ENCODE measurements around the gene CDC45. TPM values are rescaled to one million over a fixed set of nuclear protein-coding genes. Genes with fewer than 3 reads are reported as not detected.
"Not testable (repeated sequence)": the region's sequence is repeated elsewhere in the genome, so short reads cannot be mapped to it uniquely, and the experiment has no call there.

CDC45 gene
- total RNA-seq, 2 experiments from 2014 or later = 59.5 to 65.7 TPM

- Mint-ChIP-seq H3K4me3 (no peak overlapping the region), H3K9me3 (no peaks in the 10 kb centered on the region), H3K27me3 (no peaks in the 10 kb centered on the region), H3K36me3 (ENCODE audit: low read depth) (peaks cover 25% of the 10 kb centered on the region), H3K27ac (peak overlapping the region; percentile 25), H3K4me1 (peaks cover 18% of the 10 kb centered on the region)
- DNase-seq = no peak
- ChIA-PET CTCF (no interaction called here), POLR2A (interaction anchor here (0.7 kb wide), 1 partner anchor 21 kb away, joined by 3 read pairs; no protein-coding TSS in a partner anchor)
These were observed 39.1 kb upstream of the CDC45 start for GRCh38 chr22:19440411-19441195.

GRCh38 chr22:19442166-19442565 lies 37.6 kb upstream of the CDC45 start:
- no peak overlapping the region for H3K4me3 Mint-ChIP-seq
- no peak overlapping the region for H3K27ac Mint-ChIP-seq
- peaks cover 33% of the 10 kb centered on the region for H3K36me3 Mint-ChIP-seq (ENCODE audit: low read depth)
- peaks cover 28% of the 10 kb centered on the region for H3K4me1 Mint-ChIP-seq
- H3K9me3 Mint-ChIP-seq = no peaks in the 10 kb centered on the region
- no peak for DNase-seq
- ChIA-PET POLR2A (no interaction called here), CTCF (no interaction called here)
- no peaks in the 10 kb centered on the region for H3K27me3 Mint-ChIP-seq

- DNase-seq = no peak
- ChIA-PET CTCF (no interaction called here), POLR2A (no interaction called here)
- peaks cover 35% of the 10 kb centered on the region for H3K36me3 Mint-ChIP-seq (ENCODE audit: low read depth)
- H3K27me3 Mint-ChIP-seq = no peaks in the 10 kb centered on the region
- no peak overlapping the region for H3K27ac Mint-ChIP-seq
- peaks cover 33% of the 10 kb centered on the region for H3K4me1 Mint-ChIP-seq
- H3K4me3 Mint-ChIP-seq = no peak overlapping the region
- no peaks in the 10 kb centered on the region for H3K9me3 Mint-ChIP-seq
These were observed 36.0 kb upstream of the CDC45 start for GRCh38 chr22:19443544-19444211.

GRCh38 chr22:19445279-19445982 lies 34.3 kb upstream of the CDC45 start:
- ChIA-PET CTCF (interaction anchor here (2.1 kb wide), 1 partner anchor 11 kb away, joined by 11 read pairs; no protein-coding TSS in a partner anchor), POLR2A (interaction anchor here (0.7 kb wide), 1 partner anchor 18 kb away, joined by 3 read pairs; no protein-coding TSS in a partner anchor)
- H3K36me3 Mint-ChIP-seq (ENCODE audit: low read depth) = peaks cover 36% of the 10 kb centered on the region
- peak overlapping the region; percentile 19 for H3K4me3 Mint-ChIP-seq
- H3K4me1 Mint-ChIP-seq = peaks cover 44% of the 10 kb centered on the region
- H3K27ac Mint-ChIP-seq, H3K9me3 Mint-ChIP-seq, DNase-seq, H3K27me3 Mint-ChIP-seq: not testable (repeated sequence)

- POLR2A ChIA-PET = interaction anchor here (1.7 kb wide), 1 partner anchor 15 kb away, joined by 5 read pairs; the partner anchor contains the start of gene HIRA
These were observed 33.0 kb upstream of the CDC45 start for GRCh38 chr22:19446603-19447329.

GRCh38 chr22:19447330-19448075 lies 32.2 kb upstream of the CDC45 start, which contains the start of gene C22orf39:
Gene C22orf39, minus strand, starts transcription at chr22:19447711. Its CDS starts 23 bp downstream, at chr22:19447688.
- H3K27ac Mint-ChIP-seq = peak within 1 kb of the TSS; percentile 96
- POLR2A ChIA-PET = interaction anchor here (1.7 kb wide), 1 partner anchor 16 kb away, joined by 5 read pairs; the partner anchor contains the start of gene HIRA
- DNase-seq = peak; percentile 92
- peaks cover 34% of the 10 kb centered on the region for H3K36me3 Mint-ChIP-seq (ENCODE audit: low read depth)
- H3K4me1 Mint-ChIP-seq = peaks cover 42% of the 10 kb centered on the region
- CTCF ChIA-PET = interaction anchor here (2.1 kb wide), 1 partner anchor 13 kb away, joined by 11 read pairs; no protein-coding TSS in a partner anchor
- H3K27me3 Mint-ChIP-seq = no peaks in the 10 kb centered on the region
- H3K9me3 Mint-ChIP-seq = no peaks in the 10 kb centered on the region
- H3K4me3 Mint-ChIP-seq = peak within 1 kb of the TSS; percentile 94

More at GRCh38 chr22:19446603-19447329, 33.0 kb upstream of the CDC45 start:
- Mint-ChIP-seq H3K36me3 (ENCODE audit: low read depth) (peaks cover 33% of the 10 kb centered on the region), H3K27ac (peak overlapping the region; percentile 96), H3K4me3 (peak overlapping the region; percentile 94), H3K4me1 (peaks cover 44% of the 10 kb centered on the region), H3K9me3 (no peaks in the 10 kb centered on the region), H3K27me3 (no peaks in the 10 kb centered on the region)
- DNase-seq = no peak
- CTCF ChIA-PET = interaction anchor here (2.1 kb wide), 1 partner anchor 12 kb away, joined by 11 read pairs; no protein-coding TSS in a partner anchor

GRCh38 chr22:19448076-19448607 lies 31.6 kb upstream of the CDC45 start:
- Mint-ChIP-seq H3K36me3 (ENCODE audit: low read depth) (peaks cover 39% of the 10 kb centered on the region), H3K27me3 (no peaks in the 10 kb centered on the region), H3K4me1 (peaks cover 40% of the 10 kb centered on the region), H3K27ac (peak overlapping the region; percentile 96), H3K4me3 (peak overlapping the region; percentile 94), H3K9me3 (no peaks in the 10 kb centered on the region)
- POLR2A ChIA-PET = no interaction called here
- CTCF ChIA-PET = no interaction called here
- peak; percentile 42 for DNase-seq

GRCh38 chr22:19448739-19449421 lies 30.8 kb upstream of the CDC45 start:
- H3K4me1 Mint-ChIP-seq = peaks cover 38% of the 10 kb centered on the region

GRCh38 chr22:19449422-19449767 lies 30.3 kb upstream of the CDC45 start:
- Mint-ChIP-seq H3K4me1 (peaks cover 37% of the 10 kb centered on the region), H3K9me3 (no peaks in the 10 kb centered on the region), H3K4me3 (no peak overlapping the region), H3K36me3 (ENCODE audit: low read depth) (peaks cover 46% of the 10 kb centered on the region), H3K27me3 (no peaks in the 10 kb centered on the region), H3K27ac (no peak overlapping the region)
- POLR2A ChIA-PET = no interaction called here
- DNase-seq = no peak
- CTCF ChIA-PET = no interaction called here

More at GRCh38 chr22:19448739-19449421, 30.8 kb upstream of the CDC45 start:
- peak overlapping the region; percentile 94 for H3K4me3 Mint-ChIP-seq
- no peaks in the 10 kb centered on the region for H3K27me3 Mint-ChIP-seq
- peaks cover 43% of the 10 kb centered on the region for H3K36me3 Mint-ChIP-seq (ENCODE audit: low read depth)
- CTCF ChIA-PET = no interaction called here
- H3K9me3 Mint-ChIP-seq = no peaks in the 10 kb centered on the region
- DNase-seq = peak; percentile 29
- H3K27ac Mint-ChIP-seq = peak overlapping the region; percentile 96
- POLR2A ChIA-PET = no interaction called here

- no peaks in the 10 kb centered on the region for H3K9me3 Mint-ChIP-seq
- H3K36me3 Mint-ChIP-seq (ENCODE audit: low read depth) = peaks cover 48% of the 10 kb centered on the region
- H3K27me3 Mint-ChIP-seq = no peaks in the 10 kb centered on the region
- ChIA-PET CTCF (interaction anchor here (1.1 to 2.4 kb wide), 3 partner anchors 9 to 19 kb away, joined by 4 to 6 read pairs (median 5); partner anchors contain the start of gene HIRA), POLR2A (no interaction called here)
- peak overlapping the region; percentile 56 for H3K27ac Mint-ChIP-seq
- no peak overlapping the region for H3K4me3 Mint-ChIP-seq
- DNase-seq = no peak
- peaks cover 29% of the 10 kb centered on the region for H3K4me1 Mint-ChIP-seq
These were observed 29.2 kb upstream of the CDC45 start for GRCh38 chr22:19450363-19451175.

Measured in activated CD4-positive, alpha-beta T cell treated with anti-CD3 and anti-CD28 coated beads, Interleukin-2, amount 10 ng/mL, durations not matched to agents 7 days and 5 days (primary cell).